ENCODE measurements around the gene ADGRL3.

The ADGRL3 gene

DNA sequence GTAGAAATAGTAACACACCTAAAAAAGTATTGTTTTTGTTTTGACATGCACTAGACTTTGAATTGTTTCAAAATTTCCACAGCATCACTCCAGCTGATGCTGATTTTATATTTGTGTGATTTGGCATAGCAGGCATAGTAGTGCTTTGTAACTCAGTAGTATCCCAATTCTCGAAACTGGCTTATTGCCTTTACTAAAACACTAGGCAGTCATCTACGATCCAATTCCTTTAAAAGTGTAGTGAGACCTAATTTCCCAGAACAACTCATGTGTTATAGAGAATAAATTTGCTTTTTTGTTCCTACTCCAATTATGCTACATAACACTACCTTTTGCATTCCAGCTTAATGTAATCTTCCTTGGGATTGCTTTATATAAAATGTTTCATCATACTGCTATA lies 797.7 kb downstream of the ADGRL3 start:
- DNase-seq (ENCODE audit: low read depth), result no peak

DNA sequence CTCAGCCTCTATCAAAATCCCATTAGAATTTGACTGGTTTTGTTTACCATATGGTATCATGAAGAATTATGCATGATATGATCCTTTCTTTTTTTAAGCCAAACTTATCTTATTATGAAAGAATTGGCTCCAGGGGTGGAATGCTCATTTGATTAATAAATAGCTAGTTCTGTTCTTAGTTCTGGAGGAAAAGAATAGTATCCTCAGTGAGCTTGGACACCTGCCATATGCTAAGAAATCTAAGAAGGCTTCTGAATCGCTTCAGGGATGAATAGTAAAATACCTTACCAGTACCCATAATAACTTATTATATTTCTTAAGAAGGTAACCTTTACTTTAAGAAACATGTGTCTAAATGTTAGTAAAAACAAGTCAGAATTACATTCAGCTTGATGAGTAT lies 803.6 kb downstream of the ADGRL3 start:
- no peak for DNase-seq (ENCODE audit: low read depth)

DNA sequence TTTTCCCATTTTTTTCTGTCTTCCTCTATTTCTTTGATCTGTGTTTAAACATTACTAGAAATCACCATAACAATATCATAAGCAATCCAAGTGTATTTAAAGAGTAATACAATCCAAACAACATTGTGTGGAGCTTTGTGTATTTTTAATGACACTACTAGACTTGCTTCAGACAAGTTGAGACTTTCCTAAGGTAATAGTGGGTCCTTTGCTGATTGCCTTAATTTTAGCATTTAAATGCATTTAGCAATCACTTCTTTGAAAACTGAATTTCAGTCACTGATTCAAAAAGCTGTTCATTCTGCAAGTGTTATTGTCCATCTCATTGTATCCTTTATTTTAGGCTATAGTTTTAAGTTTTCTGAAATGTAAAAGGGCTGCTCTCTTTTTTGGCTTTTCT lies 804.8 kb downstream of the ADGRL3 start:
- DNase-seq (ENCODE audit: low read depth), result no peak

DNA sequence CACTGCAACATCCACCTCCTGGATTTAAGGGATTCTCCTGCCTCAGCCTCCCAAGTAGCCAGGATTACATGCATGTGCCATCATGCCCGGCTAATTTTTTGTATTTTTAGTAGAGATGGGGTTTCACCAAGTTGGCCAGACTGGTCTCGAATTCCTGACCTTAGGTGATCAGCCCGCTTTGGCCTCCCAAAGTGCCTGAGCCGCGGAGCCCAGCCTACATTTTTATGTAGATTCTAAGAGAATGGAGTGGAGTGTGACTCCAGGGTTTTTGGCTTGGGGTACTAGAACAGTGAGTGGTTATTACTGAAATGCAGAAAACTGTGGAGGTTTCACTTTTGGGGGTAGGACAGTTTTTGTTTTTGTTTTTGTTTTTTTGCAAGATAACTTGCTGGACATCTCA lies 806.0 kb downstream of the ADGRL3 start:
- no peak for DNase-seq (ENCODE audit: low read depth)

DNA sequence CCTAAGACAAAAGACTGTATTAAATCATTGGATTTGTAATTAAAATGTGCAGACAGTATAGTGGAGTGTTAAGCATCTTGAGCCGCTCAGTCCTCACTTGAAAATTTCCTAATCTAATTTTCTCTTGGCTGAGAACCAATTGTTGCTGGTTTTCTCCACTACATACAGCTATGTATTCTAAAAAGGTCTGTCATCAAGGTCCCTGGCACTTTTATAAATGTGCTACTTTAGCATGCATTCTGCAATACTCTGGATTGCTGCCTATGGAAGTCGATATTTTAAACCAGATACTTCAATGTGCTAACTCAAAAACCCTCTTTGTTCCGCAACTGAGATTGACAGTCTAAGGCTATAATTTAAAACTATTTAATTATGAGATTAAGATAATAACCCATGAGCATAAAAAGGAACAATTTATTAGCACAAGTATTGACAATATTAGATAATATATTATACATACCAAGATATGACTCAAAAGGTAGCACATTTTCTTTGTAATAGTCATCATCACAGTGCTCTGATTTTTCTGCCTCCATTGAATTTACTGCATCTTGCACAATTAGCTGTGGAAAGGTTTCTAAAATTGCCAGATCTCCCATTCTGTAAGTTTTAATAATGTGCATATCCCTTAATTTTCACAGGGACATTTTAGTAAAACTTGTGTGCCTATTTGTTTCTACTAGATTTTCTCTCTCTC lies 815.1 kb downstream of the ADGRL3 start:
- no peak for DNase-seq (ENCODE audit: low read depth)

DNA sequence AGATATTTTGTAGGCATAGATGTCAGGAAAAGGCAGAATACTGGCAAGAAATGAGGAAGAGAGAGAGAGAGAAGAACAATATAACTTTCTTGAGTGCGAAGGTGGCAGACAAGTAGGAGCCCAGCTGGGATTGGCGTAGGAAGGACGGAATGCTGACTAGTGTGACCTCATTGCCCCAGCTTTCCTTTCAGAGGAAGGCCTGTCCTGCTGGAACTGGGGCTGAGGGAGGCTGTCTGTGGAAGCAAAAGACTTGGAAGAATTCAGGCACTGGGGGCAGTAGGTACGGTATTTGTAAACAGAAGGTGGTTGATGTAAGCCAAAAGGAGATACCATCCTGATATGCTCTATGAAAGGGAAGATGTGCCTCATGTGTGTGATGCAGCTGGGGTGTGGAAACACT lies 818.4 kb downstream of the ADGRL3 start:
- no peak for DNase-seq (ENCODE audit: low read depth)

DNA sequence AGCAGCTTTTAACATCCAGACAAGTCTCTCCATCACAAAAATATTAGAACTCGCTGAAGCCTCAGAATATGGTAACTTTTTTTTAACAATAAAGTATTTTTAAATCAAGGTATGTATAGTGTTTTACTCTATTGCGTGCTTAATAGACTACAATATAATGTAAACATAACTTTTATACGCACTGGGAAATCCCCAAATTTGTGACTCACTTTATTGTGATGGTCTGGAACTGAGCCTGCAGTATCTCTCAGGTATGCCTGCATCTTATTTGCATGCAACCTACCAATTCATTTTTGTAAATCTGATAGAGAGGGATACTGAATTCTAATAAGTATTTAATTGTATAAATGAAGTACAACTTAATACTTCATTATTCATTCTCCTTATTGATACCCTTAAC lies 823.5 kb downstream of the ADGRL3 start:
- DNase-seq (ENCODE audit: low read depth), result no peak

DNA sequence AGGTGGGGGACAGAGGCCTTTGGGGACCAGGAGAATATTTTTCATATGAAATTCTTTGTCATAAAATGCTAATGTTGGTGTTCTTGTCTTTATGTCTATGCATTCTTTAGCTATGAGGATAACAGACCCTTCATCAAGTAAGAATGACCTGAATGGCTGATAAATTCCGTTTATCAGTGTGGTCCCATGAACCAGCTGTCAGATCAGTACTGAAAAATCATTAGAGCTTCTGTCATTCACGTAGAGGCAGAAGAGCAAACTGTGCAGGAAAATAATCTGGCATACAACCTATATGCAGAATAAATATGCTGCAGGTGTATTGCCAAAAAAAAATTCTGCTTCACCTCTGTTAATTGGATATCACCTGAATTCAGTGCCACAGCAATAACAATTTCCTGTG lies 828.6 kb downstream of the ADGRL3 start:
- DNase-seq (ENCODE audit: low read depth), result no peak

DNA sequence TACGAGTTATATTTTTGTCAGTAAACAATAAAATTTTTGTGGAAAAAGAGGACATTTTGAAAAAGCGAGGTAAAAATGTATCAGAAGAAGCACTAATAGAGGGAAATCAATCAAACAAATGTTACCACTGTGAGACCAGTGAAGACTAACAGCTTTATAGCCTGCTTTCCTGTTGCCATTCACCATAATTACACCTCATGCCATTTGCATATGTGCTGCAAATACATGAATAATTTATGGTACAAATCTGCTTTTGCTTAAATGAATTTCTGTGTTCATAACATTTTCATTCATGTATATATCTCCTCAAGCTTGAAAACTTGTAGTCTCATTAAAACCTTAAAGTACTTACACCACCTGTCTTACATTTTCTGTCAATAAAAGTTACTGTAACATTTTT lies 830.8 kb downstream of the ADGRL3 start:
- DNase-seq (ENCODE audit: low read depth), result no peak

DNA sequence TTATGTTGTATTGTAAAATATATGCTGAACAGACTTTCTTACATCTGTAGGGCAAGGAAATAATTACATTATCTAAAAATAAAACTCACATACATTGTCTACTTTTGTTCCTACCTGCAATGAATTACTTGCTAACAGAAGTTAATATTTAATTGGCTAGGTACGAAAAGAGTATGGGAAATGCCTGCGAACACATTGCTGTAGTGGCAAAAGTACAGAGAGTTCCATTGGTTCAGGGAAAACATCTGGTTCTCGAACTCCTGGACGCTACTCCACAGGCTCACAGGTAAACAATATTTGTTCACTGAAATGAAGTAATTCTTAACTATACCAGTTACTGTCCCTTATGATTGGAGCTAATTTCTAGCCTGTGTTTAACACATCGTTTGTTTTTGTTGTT lies 837.4 kb downstream of the ADGRL3 start:
- no peak for DNase-seq (ENCODE audit: low read depth)

DNA sequence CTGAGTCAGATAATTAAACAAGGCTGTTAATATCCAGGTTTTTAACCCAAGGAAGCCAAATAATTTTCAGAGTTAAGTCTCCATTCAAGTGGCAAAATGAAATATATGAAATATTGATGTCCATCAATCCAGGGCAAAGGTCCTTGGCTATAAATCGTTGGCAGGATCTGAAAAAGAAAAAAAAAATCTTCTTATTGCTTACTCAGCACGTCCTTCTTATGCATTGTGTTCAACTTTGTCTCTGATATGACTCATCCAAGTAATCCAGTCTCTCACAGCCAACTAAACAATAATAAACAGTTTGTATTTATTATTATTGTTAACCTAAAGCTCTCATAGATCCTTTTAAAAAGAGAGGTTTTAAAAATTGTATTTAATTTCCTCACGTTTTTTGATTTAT lies 851.2 kb downstream of the ADGRL3 start:
- DNase-seq (ENCODE audit: low read depth), result no peak

DNA sequence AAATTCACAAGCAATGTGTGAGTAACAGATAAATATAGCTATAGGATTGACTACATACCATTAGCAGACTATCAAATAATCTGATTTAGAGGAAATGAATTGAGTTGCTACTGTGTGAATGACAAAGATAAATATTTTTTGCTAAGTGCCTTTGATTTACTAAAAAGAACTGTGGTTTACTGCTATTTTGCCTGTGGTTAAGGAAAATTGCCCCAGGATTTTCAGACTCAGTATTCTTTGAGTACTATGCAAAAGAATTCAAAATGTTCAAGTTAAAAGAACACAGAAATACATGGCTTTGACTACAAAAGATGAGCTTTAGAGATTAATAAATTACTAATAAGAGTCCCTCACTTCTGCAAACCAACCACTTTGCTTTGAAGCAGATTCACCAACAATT lies 853.8 kb downstream of the ADGRL3 start:
- DNase-seq (ENCODE audit: low read depth), result no peak

DNA sequence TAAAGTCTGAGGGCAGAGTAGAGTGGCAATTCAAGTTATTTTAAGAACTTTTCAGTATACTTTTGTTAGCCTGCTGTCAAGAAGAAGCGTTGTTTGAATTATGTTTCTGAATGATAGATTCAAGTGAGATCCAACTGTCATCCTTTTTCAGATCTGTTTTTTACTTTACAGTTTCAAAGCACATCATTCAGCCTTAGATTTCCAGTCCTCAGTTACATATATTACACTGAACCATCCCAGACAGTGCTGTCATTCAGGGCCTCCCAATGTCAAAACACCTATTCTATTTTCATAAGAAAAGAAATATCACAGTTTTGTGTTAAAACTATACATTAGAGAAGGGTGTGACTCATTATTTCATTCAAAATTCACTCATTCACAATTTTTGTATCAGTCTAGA lies 856.9 kb downstream of the ADGRL3 start:
- DNase-seq (ENCODE audit: low read depth), result no peak

DNA sequence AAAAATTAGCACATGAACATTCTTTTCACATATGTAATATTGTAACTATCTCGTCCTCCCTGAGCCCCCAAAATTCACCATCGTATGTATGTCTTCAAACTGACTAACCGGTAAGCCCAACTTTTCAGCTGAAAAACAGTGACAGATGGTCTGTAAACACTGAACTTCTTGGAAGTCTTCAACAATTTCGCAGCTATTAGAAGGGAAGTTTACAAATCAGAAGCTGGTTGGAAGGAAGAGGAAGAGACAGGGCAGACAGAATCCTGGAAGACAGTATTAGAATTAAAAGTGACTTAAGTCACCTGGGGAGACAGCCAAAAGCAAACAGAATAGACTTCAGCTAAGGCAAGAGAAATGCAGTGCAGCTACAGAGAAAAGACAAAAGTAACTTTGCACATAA lies 858.4 kb downstream of the ADGRL3 start:
- DNase-seq (ENCODE audit: low read depth), result no peak

DNA sequence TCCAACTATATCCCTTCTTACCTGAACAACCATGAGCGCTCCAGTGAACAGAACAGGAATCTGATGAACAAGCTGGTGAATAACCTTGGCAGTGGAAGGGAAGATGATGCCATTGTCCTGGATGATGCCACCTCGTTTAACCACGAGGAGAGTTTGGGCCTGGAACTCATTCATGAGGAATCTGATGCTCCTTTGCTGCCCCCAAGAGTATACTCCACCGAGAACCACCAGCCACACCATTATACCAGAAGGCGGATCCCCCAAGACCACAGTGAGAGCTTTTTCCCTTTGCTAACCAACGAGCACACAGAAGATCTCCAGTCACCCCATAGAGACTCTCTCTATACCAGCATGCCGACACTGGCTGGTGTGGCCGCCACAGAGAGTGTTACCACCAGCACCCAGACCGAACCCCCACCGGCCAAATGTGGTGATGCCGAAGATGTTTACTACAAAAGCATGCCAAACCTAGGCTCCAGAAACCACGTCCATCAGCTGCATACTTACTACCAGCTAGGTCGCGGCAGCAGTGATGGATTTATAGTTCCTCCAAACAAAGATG lies 870.2 kb downstream of the ADGRL3 start:
- DNase-seq (ENCODE audit: low read depth), result no peak

DNA sequence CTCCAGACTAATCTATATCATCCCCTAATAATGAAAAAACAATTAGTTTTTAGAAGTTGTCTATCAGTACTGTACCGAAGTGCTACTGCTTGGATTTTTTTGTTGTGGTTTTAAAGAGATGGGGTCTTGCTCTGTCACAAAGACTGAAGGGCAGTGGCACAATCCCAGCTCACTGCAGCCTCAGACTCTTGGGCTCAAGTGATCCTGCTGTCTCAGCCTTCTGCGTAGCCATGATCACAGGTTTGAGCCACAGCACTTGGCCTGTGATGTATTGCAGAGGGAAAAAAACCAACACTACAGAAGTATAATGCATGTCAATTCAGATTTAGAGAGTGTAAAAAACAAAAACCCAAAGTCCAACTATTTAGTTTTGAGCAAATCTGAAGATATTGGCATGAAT lies 875.0 kb downstream of the ADGRL3 start:
- no peak for DNase-seq (ENCODE audit: low read depth)

DNA sequence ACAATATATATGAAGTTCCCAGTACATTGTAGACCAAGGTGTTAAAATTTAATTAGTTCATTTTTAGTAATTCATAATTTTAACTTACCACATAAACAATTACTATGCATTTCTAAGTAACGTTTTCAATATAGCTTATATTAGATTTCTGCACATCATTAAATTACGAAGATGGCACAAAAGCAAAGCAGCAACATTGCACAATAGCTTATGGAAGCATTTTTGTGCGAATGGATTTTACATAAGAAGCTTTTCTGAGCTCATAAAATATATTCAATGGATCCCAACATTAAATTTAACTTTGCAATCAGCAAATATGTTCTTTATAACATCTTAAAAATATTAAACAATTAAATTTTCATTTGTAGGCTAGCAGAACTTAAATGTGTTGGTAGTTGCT lies 875.4 kb downstream of the ADGRL3 start:
- DNase-seq (ENCODE audit: low read depth), result no peak

DNA sequence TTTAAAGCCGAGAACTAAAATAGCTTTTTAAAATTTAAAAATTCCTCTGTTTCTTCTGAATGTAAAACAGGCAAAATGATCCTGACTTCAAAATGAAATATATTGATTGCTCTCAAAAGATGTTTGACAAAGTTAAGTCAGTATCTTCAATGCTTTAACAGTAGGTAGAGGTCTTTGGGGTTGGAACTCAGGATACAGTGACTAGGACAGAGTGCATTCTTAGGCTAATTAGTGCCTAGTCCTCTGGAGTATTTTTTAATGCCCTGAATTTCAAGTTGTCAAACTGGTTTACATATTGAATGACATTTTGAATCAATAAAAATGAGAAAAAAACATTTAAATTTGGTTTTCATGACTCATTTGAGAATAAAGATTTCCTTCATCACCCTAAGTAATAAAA lies 877.3 kb downstream of the ADGRL3 start:
- DNase-seq (ENCODE audit: low read depth), result no peak

DNA sequence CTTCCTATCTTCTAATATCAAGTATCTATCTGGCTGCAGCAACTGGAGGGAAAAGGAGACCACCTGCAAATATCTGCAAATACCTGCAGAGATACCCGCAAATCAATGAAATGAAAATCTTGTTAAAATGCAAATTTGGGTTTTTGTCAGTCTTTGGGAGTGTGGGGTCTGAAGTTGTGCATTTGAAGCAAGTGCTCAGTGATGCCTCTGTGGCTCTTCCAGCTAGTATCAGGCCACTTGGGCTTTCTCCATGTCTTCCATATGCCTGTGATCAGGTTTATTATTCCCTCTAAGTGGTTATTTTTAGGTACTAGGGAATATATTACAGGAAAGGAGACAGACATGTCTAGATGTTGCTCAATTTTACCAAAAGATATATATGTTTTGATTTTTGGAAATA lies 880.3 kb downstream of the ADGRL3 start:
- DNase-seq (ENCODE audit: low read depth), result no peak

DNA sequence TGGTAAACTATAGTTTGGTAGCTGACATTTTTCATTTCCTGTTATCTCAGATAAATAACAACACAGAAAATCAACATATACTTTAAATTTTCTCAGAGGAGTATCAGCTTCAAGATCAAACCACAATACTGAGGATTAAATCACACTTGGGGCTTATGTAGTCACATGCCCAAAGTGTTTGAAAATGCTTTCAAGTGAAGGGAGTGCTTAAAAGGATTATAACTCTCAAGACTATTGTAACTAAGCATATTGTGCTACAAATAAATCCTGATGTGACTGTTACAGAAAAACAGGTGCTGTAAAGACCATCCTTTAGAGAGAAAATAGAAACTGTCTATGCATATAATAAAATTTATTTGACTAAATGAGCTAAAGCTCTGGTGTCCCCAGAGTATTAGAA lies 887.6 kb downstream of the ADGRL3 start:
- no peak for DNase-seq (ENCODE audit: low read depth)

DNA sequence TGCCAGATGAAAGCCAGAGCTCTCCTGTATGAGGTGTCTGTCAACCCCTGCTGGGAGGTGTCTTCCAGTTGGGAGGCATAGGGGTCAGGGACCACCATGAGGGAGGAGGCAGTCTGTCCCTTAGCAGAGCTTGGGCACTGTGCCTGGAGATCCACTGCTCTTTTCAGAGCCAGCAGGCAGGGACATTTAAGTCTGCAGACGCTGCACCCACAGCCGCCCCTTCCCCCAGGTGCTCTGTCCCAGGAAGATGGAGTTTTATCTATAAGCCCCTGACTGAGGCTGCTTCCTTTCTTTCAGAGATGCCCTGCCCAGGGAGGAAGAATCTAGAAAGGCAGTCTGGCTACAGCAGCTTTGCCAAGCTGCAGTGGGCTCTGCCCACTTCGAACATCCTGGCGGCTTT lies 893.6 kb downstream of the ADGRL3 start:
- no peak for DNase-seq (ENCODE audit: low read depth)

DNA sequence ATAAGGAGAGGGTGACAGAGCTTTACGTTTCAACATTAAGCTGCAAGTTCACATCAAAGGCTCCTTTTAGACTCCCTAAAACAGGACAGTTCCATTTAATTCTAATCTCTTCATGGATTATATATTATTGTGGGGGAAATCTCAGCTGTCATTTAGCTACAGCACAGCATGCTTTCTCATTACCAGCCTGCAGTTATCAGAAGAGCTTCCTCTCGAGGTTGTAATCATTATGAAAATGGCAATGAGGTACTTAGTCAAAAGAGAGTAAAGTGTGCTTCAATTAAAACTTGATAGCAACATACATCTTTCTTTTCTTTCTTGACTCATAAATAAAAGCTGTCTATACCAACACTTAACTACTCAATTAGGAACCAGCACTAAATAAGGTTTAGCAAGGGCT lies 896.8 kb downstream of the ADGRL3 start:
- no peak for DNase-seq (ENCODE audit: low read depth)

DNA sequence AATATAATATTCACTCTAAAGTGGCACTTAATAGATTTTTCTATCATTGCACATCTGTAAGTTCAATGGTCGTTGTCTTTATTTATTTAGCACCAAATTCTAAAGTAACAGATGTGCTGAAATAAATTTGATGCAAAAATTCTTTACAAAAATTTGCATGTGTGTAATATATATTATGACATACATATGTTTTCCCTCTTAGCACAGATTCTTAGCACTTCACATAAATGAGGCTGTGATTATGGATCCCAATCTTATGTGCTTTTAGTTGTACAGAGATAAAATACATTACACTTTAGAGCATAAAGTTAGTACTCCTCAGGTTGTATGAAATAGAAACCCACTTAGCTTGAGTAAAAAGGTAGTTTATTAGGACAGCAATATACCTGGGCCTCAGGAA lies 915.1 kb downstream of the ADGRL3 start:
- no peak for DNase-seq (ENCODE audit: low read depth)

DNA sequence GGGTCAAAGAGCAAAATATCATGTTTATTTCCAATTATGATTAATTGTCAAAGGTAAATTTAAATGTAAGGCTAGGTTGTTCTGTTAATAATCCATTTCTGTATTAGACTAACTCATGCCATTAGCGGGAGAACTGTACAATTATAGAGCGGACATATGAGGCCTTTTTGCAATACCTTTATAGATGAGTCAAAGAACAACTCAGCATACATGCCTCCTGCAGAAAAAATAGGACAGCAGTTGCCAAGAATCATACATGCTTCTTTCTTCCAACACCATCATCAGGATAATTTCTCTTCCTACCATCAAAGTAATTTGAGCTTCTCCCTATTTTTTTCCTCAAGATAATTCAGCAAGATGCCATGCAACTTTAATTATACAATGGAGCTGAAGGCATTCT lies 917.8 kb downstream of the ADGRL3 start:
- DNase-seq (ENCODE audit: low read depth), result no peak

DNA sequence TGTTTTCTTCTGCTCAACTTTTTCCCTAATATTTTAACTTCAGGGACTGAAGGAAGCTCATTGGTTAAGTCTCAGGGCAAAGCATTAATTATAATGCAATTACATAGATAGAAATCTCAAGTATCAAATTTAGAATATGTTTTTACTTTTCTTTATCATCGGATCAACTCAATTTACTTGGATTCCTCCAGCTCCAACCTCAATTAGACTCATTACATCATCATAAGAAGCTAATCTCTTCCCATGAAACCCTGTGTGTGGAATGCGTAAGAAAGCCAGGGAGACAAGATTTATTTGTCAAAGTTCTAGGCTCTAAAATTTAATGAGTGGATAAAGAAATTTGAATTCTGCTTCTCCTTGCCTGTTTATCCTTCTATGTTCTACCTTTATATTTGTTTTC lies 918.4 kb downstream of the ADGRL3 start:
- no peak for DNase-seq (ENCODE audit: low read depth)

Measured in stimulated activated CD8-positive, alpha-beta memory T cell treated with anti-CD3 and anti-CD28 coated beads, Interleukin-15, amount 100 ng/mL, for 24 hours (primary cell).